ENCODE results near the gene CNTN4. TPM values are rescaled to one million over a fixed set of nuclear protein-coding genes. Genes with fewer than 3 reads are reported as not detected.

CNTN4 gene
- total RNA-seq, 1 experiment from 2014 or later: 5.7 TPM

- Histone ChIP-seq H3K9me3 (ENCODE audit: low read depth, low read length, poor library complexity, severe bottlenecking) (no peaks in the 10 kb centered on the region), H3K27ac (ENCODE audit: low read depth, low read length, poor library complexity, severe bottlenecking) (no peak overlapping the region), H3K27me3 (replicated peaks; ENCODE audit: insufficient read depth, low read depth, low read length, poor library complexity) (no peaks in the 10 kb centered on the region), H3K4me1 (ENCODE audit: insufficient read depth, low read length, poor library complexity, severe bottlenecking) (no peaks in the 10 kb centered on the region), H3K36me3 (ENCODE audit: insufficient read depth, low read length, poor library complexity, severe bottlenecking) (no peaks in the 10 kb centered on the region), H3K4me3 (ENCODE audit: low read depth, low read length, poor library complexity, severe bottlenecking) (no peak overlapping the region)
- intact Hi-C loops (cut with micrococcal nuclease; ENCODE audit: unreplicated experiment): no loop called here
- ChIA-PET CTCF (no interaction called here), POLR2A (ENCODE audit: low non-redundant PET) (no interaction called here)
- TF ChIP-seq CTCF (conservative IDR thresholded peaks at IDR 0.05; ENCODE audit: low read depth, low read length): no peak
- no peak for TF ChIP-seq EZH2 (IDR thresholded peaks at IDR 0.05; ENCODE audit: borderline replicate concordance, low read depth, low read length, poor library complexity, severe bottlenecking)
- no TSS peak for BruUV-seq (replicated peaks)
- no peak for DNase-seq (ENCODE audit: low spot score)
Observed at GRCh38 chr3:2714834-2715233, 616.2 kb downstream of the CNTN4 start.

DNA sequence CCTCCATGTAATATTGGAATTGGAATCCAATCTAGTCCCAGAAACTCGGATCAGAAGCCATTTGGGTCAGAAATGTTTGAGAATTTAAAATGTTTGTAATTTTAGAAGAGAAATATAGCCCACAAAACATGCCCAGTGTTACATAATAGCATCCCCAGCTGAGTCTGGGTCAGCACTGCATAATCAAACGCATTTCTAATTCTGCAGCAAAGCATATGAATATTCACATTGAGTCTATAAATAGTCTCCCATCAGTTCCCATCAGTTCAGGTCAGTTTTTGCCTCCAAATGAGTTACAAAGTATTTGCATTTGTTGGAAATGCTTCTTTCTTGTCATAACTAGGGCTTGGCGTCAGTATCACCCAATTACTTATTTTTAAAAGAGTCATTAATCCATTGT is 628.4 kb downstream of the CNTN4 start:
- BruUV-seq (replicated peaks): no TSS peak
- TF ChIP-seq EZH2 (IDR thresholded peaks at IDR 0.05; ENCODE audit: borderline replicate concordance, low read depth, low read length, poor library complexity, severe bottlenecking): no peak
- TF ChIP-seq CTCF (conservative IDR thresholded peaks at IDR 0.05; ENCODE audit: low read depth, low read length): no peak
- Histone ChIP-seq H3K27me3 (replicated peaks; ENCODE audit: insufficient read depth, low read depth, low read length, poor library complexity) (no peaks in the 10 kb centered on the region), H3K36me3 (ENCODE audit: insufficient read depth, low read length, poor library complexity, severe bottlenecking) (no peaks in the 10 kb centered on the region), H3K27ac (ENCODE audit: low read depth, low read length, poor library complexity, severe bottlenecking) (no peak overlapping the region), H3K4me1 (ENCODE audit: insufficient read depth, low read length, poor library complexity, severe bottlenecking) (no peaks in the 10 kb centered on the region), H3K4me3 (ENCODE audit: low read depth, low read length, poor library complexity, severe bottlenecking) (no peak overlapping the region), H3K9me3 (ENCODE audit: low read depth, low read length, poor library complexity, severe bottlenecking) (no peaks in the 10 kb centered on the region)
- ChIA-PET POLR2A (ENCODE audit: low non-redundant PET) (no interaction called here), CTCF (no interaction called here)
- DNase-seq (ENCODE audit: low spot score): no peak
- intact Hi-C loops (cut with micrococcal nuclease; ENCODE audit: unreplicated experiment): no loop called here

- Histone ChIP-seq H3K4me1 (ENCODE audit: insufficient read depth, low read length, poor library complexity, severe bottlenecking) (no peaks in the 10 kb centered on the region), H3K27ac (ENCODE audit: low read depth, low read length, poor library complexity, severe bottlenecking) (no peak overlapping the region), H3K27me3 (replicated peaks; ENCODE audit: insufficient read depth, low read depth, low read length, poor library complexity) (no peaks in the 10 kb centered on the region), H3K9me3 (ENCODE audit: low read depth, low read length, poor library complexity, severe bottlenecking) (no peaks in the 10 kb centered on the region), H3K36me3 (ENCODE audit: insufficient read depth, low read length, poor library complexity, severe bottlenecking) (no peaks in the 10 kb centered on the region), H3K4me3 (ENCODE audit: low read depth, low read length, poor library complexity, severe bottlenecking) (no peak overlapping the region)
- TF ChIP-seq CTCF (conservative IDR thresholded peaks at IDR 0.05; ENCODE audit: low read depth, low read length) (no peak), EZH2 (IDR thresholded peaks at IDR 0.05; ENCODE audit: borderline replicate concordance, low read depth, low read length, poor library complexity, severe bottlenecking) (no peak)
- intact Hi-C loops (cut with micrococcal nuclease; ENCODE audit: unreplicated experiment): no loop called here
- ChIA-PET CTCF (no interaction called here), POLR2A (ENCODE audit: low non-redundant PET) (no interaction called here)
- no TSS peak for BruUV-seq (replicated peaks)
- no peak for DNase-seq (ENCODE audit: low spot score)
Observed at GRCh38 chr3:2727610-2728318, 629.1 kb downstream of the CNTN4 start.

Measured in A673 (cell line).